OCI-LY7 (cell line): Measurements from ENCODE around the gene CELF1. TPM values are rescaled to one million over a fixed set of nuclear protein-coding genes. Genes with fewer than 3 reads are reported as not detected.

Experiments used
- BruUV-seq: library from RNA; stranded (reverse); fragments of 400-500 nt; replicated peaks from 2 replicates; lab custom pipeline; 2021; lab: Mats Ljungman, UMichigan
- CTCF ChIA-PET: fragments of 300-600 bp; sonication (Branson Sonifier 250); formaldehyde crosslinking; loops from one replicate; lab custom pipeline; 2022; ENCODE audit warnings: antibody characterized with exemption; ENCODE audit not compliant: unreplicated experiment; lab: Charles Lee
- POLR2A ChIA-PET: fragments of 300-600 bp; sonication (Branson Sonifier 250); formaldehyde crosslinking; loops from one replicate; lab custom pipeline; 2022; ENCODE audit warnings: antibody characterized with exemption; lab: Charles Lee
- DNase-seq: peaks from one replicate; pipeline ENCODE4 v3.0.0-alpha.2; 2015; ENCODE audit warnings: low spot score
- H2AFZ ChIP-seq: fragments of 200-600 bp; sonication (generic), shearing (Covaris generic); 2 replicates; pipeline ENCODE4 v1.6.1; 2014; ENCODE audit warnings: mild to moderate bottlenecking, antibody characterized with exemption, low read length, moderate library complexity
- H3K27ac ChIP-seq: fragments of 200-600 bp; sonication (generic); 2 replicates; pipeline ENCODE4 v1.5.1; 2014; ENCODE audit warnings: mixed run types, low read depth, mild to moderate bottlenecking, moderate library complexity, low read length, inconsistent platforms; ENCODE audit not compliant: poor library complexity, severe bottlenecking
- H3K36me3 ChIP-seq: fragments of 200-600 bp; sonication (generic); 2 replicates; pipeline ENCODE4 v1.6.1; 2014; ENCODE audit warnings: mild to moderate bottlenecking, antibody characterized with exemption, low read length, moderate library complexity, mixed read lengths; ENCODE audit not compliant: insufficient read depth
- H3K4me1 ChIP-seq: fragments of 200-600 bp; sonication (generic); 2 replicates; pipeline ENCODE4 v1.5.1; 2014; ENCODE audit warnings: mild to moderate bottlenecking, low read length; ENCODE audit not compliant: insufficient read depth, poor library complexity, severe bottlenecking
- H3K4me2 ChIP-seq: fragments of 200-600 bp; sonication (generic); 2 replicates; pipeline ENCODE4 v1.6.1; 2014; ENCODE audit warnings: mild to moderate bottlenecking, low read length
- H3K4me3 ChIP-seq: fragments of 200-600 bp; sonication (generic); 2 replicates; pipeline ENCODE4 v1.5.1; 2014; ENCODE audit warnings: mild to moderate bottlenecking, low read depth, low read length; ENCODE audit not compliant: poor library complexity, severe bottlenecking
- H3K79me2 ChIP-seq: fragments of 200-600 bp; sonication (generic); 2 replicates; pipeline ENCODE4 v1.6.1; 2016; ENCODE audit warnings: low read depth, mild to moderate bottlenecking, low read length, moderate library complexity, mixed read lengths; ENCODE audit not compliant: insufficient read depth
- H3K9me2 ChIP-seq: fragments of 200-600 bp; sonication (generic); 2 replicates; pipeline ENCODE4 v1.6.1; 2016; ENCODE audit warnings: mild to moderate bottlenecking, low read length, mixed read lengths; ENCODE audit not compliant: insufficient read depth
- H3K9me3 ChIP-seq: fragments of 200-600 bp; sonication (generic); 2 replicates; pipeline ENCODE4 v1.6.1; 2014; ENCODE audit warnings: mild to moderate bottlenecking, mixed run types, low read length, mixed read lengths
- H4K20me1 ChIP-seq: fragments of 200-600 bp; sonication (generic); 2 replicates; pipeline ENCODE4 v1.6.1; 2014; ENCODE audit warnings: mild to moderate bottlenecking, antibody characterized with exemption, low read length, moderate library complexity, mixed read lengths; ENCODE audit not compliant: insufficient read depth
- CTCF ChIP-seq: fragments of 200-600 bp; sonication (generic); conservative IDR thresholded peaks from 2 replicates; pipeline ENCODE4 v1.5.1; 2014; ENCODE audit warnings: mild to moderate bottlenecking, antibody characterized with exemption, low read length, moderate library complexity, mixed read lengths
- EZH2phosphoT487 ChIP-seq: fragments of 200-600 bp; sonication (generic); IDR thresholded peaks from 2 replicates; pipeline ENCODE4 v1.6.1; 2018; ENCODE audit warnings: low read depth, borderline replicate concordance, mild to moderate bottlenecking, mixed run types, antibody characterized with exemption, low read length, moderate library complexity, mixed read lengths
- intact Hi-C: fragments of 100-400 bp; cut with micrococcal nuclease; formaldehyde crosslinking; loops from one replicate; pipeline ENCODE4 v1.10.0; 2022; ENCODE audit not compliant: unreplicated experiment
- total RNA-seq, 2 experiments: library from RNA; depleted of rRNA in 1 of 2; stranded (reverse); fragments of >200 nt in 1 of 2; shearing (Covaris generic) in 1 of 2; gene quantifications; 2 replicates each; pipeline ENCODE4 v1.2.3, GENCODE V29; 2014 to 2022

CELF1 gene
- total RNA-seq, 2 experiments from 2014 or later: 87.4 to 143 TPM

DNA sequence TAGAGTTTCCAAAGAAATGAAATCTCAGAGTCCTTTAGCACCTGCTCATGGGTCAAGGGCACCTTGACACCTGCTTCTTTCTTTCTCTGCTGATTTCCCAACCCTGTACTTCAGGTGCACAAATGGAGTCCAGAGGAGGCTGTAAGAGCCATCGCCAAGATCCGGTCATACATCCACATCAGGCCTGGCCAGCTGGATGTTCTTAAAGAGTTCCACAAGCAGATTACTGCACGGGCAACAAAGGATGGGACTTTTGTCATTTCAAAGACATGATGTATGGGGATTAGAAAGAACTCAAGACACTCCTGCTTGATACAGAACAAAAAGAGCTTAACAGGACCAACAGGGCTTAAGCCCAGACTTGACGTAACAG, 18.4 kb upstream of the CELF1 start:
- H3K79me2 ChIP-seq: peaks cover 5% of the 10 kb centered on the region; the same call in 1 of the 2 replicates
- H2AFZ ChIP-seq: no peak overlapping the region
- H3K4me2 ChIP-seq: no peak overlapping the region
- ChIA-PET POLR2A (no interaction called here), CTCF (no interaction called here)
- H3K9me3 ChIP-seq: no peaks in the 10 kb centered on the region
- H3K4me3 ChIP-seq: no peak overlapping the region
- no TSS peak for BruUV-seq
- H3K9me2 ChIP-seq: no peaks in the 10 kb centered on the region
- no peaks in the 10 kb centered on the region for H3K4me1 ChIP-seq
- no peak for TF ChIP-seq EZH2phosphoT487
- TF ChIP-seq CTCF: no peak
- H3K27ac ChIP-seq: no peak overlapping the region
- DNase-seq: no peak
- no peaks in the 10 kb centered on the region for H4K20me1 ChIP-seq
- intact Hi-C loops: loop anchor here (10.0 kb wide), 1 partner anchor 143 kb away; the partner anchor contains the start of gene AGBL2
- peaks cover 72% of the 10 kb centered on the region for H3K36me3 ChIP-seq

- Histone ChIP-seq H3K9me2 (no peaks in the 10 kb centered on the region), H3K4me1 (no peaks in the 10 kb centered on the region), H3K36me3 (peaks cover 66% of the 10 kb centered on the region), H4K20me1 (no peaks in the 10 kb centered on the region), H3K27ac (no peak overlapping the region), H2AFZ (no peak overlapping the region), H3K4me3 (no peak overlapping the region), H3K9me3 (no peaks in the 10 kb centered on the region), H3K79me2 (peaks cover 6% of the 10 kb centered on the region; the same call in 1 of the 2 replicates), H3K4me2 (no peak overlapping the region)
- intact Hi-C loops: loop anchor here (10.0 kb wide), 1 partner anchor 144 kb away; the partner anchor contains the start of gene AGBL2
- ChIA-PET POLR2A (interaction anchor here (0.5 to 0.9 kb wide), 3 partner anchors 8 to 62 kb away, joined by 3 to 6 read pairs (median 4); partner anchors contain the start of genes KBTBD4 and NDUFS3), CTCF (no interaction called here)
- BruUV-seq: no TSS peak
- no peak for DNase-seq
- TF ChIP-seq EZH2phosphoT487 (no peak), CTCF (no peak)
Measured at GRCh38 chr11:47570651-47571356, 17.9 kb upstream of the CELF1 start.

GRCh38 chr11:47569646-47570045, 16.7 kb upstream of the CELF1 start:
- H3K9me3 ChIP-seq: no peaks in the 10 kb centered on the region
- H3K4me2 ChIP-seq: no peak overlapping the region
- peaks cover 57% of the 10 kb centered on the region for H3K36me3 ChIP-seq
- intact Hi-C loops: loop anchor here (10.0 kb wide), 1 partner anchor 145 kb away; the partner anchor contains the start of gene AGBL2
- H4K20me1 ChIP-seq: no peaks in the 10 kb centered on the region
- peaks cover 7% of the 10 kb centered on the region for H3K4me1 ChIP-seq
- no peak overlapping the region for H3K27ac ChIP-seq
- ChIA-PET CTCF (no interaction called here), POLR2A (interaction anchor here (0.6 to 2.3 kb wide), 5 partner anchors 9 to 43 kb away, joined by 3 to 8 read pairs (median 3); partner anchors contain the start of genes KBTBD4 and NDUFS3)
- BruUV-seq: no TSS peak
- TF ChIP-seq EZH2phosphoT487 (no peak), CTCF (no peak)
- no peak overlapping the region for H3K4me3 ChIP-seq
- H2AFZ ChIP-seq: no peak overlapping the region
- no peaks in the 10 kb centered on the region for H3K9me2 ChIP-seq
- DNase-seq: no peak
- H3K79me2 ChIP-seq: peaks cover 6% of the 10 kb centered on the region; the same call in 1 of the 2 replicates
